B cell (primary cell): Measurements from ENCODE around the gene SEMA3A. TPM values are rescaled to one million over a fixed set of nuclear protein-coding genes. Genes with fewer than 3 reads are reported as not detected.

ENCODE experiments used
- ATAC-seq: fragments of 200-7000 bp; cut with Tn5 transposase; one replicate; pipeline ENCODE4 v1.10.0; 2021; ENCODE audit warnings: low read depth, mild to moderate bottlenecking, moderate number of reproducible peaks, moderate library complexity
- CTCF ChIA-PET: fragments of 350-600 bp; sonication (Branson Sonifier 250); formaldehyde crosslinking; loops from one replicate; lab custom pipeline; 2021; ENCODE audit warnings: antibody characterized with exemption, inconsistent platforms; lab: Charles Lee
- POLR2A ChIA-PET: fragments of 350-600 bp; sonication (Branson Sonifier 250); formaldehyde crosslinking; loops from one replicate; lab custom pipeline; 2021; ENCODE audit warnings: antibody characterized with exemption; lab: Charles Lee
- DNase-seq: peaks from one replicate; pipeline ENCODE4 v3.0.0; 2013
- H2AFZ ChIP-seq: 2 replicates; pipeline ENCODE4 v1.6.1; 2012; ENCODE audit warnings: mild to moderate bottlenecking, low read depth, low read length; ENCODE audit not compliant: insufficient read depth, poor library complexity, severe bottlenecking
- H3K27ac ChIP-seq, 2 donors: 1 replicate in 1 of 2; 2 replicates in 1 of 2; pipeline ENCODE4 v1.5.1; 2012 to 2013; ENCODE audit warnings: low read length in 2 of 2, mild to moderate bottlenecking in 2 of 2, moderate library complexity in 1 of 2
- H3K27me3 ChIP-seq, 4 experiments: fragments of 200-600 bp in 1 of 4; sonication (generic) in 1 of 4; replicated peaks in 1 of 4; 1 replicate in 2 of 4; 2 replicates in 2 of 4; pipeline versions ENCODE4 v1.6.1 to v1.7.0; 2013 to 2016; ENCODE audit warnings: low read length in 3 of 4, mild to moderate bottlenecking in 2 of 4, mixed read lengths in 1 of 4, moderate library complexity in 1 of 4; ENCODE audit not compliant: insufficient read depth in 4 of 4, control insufficient read depth in 3 of 4; ENCODE audit errors: control extremely low read depth in 1 of 4
- H3K36me3 ChIP-seq, 2 experiments: replicated peaks in 1 of 2; 1 replicate in 1 of 2; 2 replicates in 1 of 2; pipeline versions ENCODE4 v1.6.1 to v1.7.1; 2013; ENCODE audit warnings: low read length in 1 of 2; ENCODE audit not compliant: insufficient read depth in 2 of 2, control insufficient read depth in 1 of 2; ENCODE audit errors: control extremely low read depth in 1 of 2, extremely low read depth in 1 of 2
- H3K4me1 ChIP-seq, 2 donors: fragments of 200-600 bp in 1 of 2; sonication (generic) in 1 of 2; 1 replicate in 1 of 2; 2 replicates in 1 of 2; pipeline versions ENCODE4 v1.5.1 to v1.6.1; 2013 to 2017; ENCODE audit warnings: low read length in 2 of 2; ENCODE audit not compliant: control insufficient read depth in 2 of 2, insufficient read depth in 2 of 2
- H3K4me2 ChIP-seq: replicated peaks from 2 replicates; pipeline ENCODE3; 2012; ENCODE audit warnings: mild to moderate bottlenecking, low read depth, low read length; ENCODE audit not compliant: poor library complexity, severe bottlenecking
- H3K4me3 ChIP-seq, 5 experiments: fragments of 200-600 bp in 1 of 5; sonication (generic) in 1 of 5; 1 replicate in 3 of 5; 2 replicates in 2 of 5; pipeline versions ENCODE4 v1.5.1 to v1.7.0; 2011 to 2016; ENCODE audit warnings: low read length in 4 of 5, mild to moderate bottlenecking in 4 of 5, low read depth in 2 of 5, control low read depth in 1 of 5, moderate library complexity in 1 of 5; ENCODE audit not compliant: insufficient read depth in 1 of 5; ENCODE audit errors: control extremely low read depth in 1 of 5, extremely low read depth in 1 of 5
- H3K79me2 ChIP-seq: fragments of 200-600 bp; sonication (generic); one replicate; pipeline ENCODE4 v1.6.0; 2016; ENCODE audit warnings: low read length; ENCODE audit not compliant: control insufficient read depth, insufficient read depth
- H3K9ac ChIP-seq: fragments of 200-600 bp; sonication (generic); 2 replicates; pipeline ENCODE4 v1.6.1; 2017; ENCODE audit warnings: mild to moderate bottlenecking, low read length, moderate library complexity
- H3K9me3 ChIP-seq, 3 donors: one replicate each; pipeline versions ENCODE4 v1.6.1 to v1.7.1; 2013; ENCODE audit warnings: low read length in 2 of 3; ENCODE audit not compliant: control insufficient read depth in 2 of 3, insufficient read depth in 1 of 3; ENCODE audit errors: control extremely low read depth in 1 of 3
- H4K20me1 ChIP-seq: 2 replicates; pipeline ENCODE4 v1.6.0; 2012; ENCODE audit warnings: mild to moderate bottlenecking, low read length; ENCODE audit not compliant: insufficient read depth, control insufficient read depth, poor library complexity, severe bottlenecking
- H3K27ac Mint-ChIP-seq: one replicate; pipeline ENCODE4 v1.8.0; 2021; ENCODE audit warnings: mixed read lengths
- H3K27me3 Mint-ChIP-seq: one replicate; pipeline ENCODE4 v1.8.0; 2021; ENCODE audit warnings: mixed read lengths
- H3K4me1 Mint-ChIP-seq: one replicate; pipeline ENCODE4 v1.8.0; 2021; ENCODE audit warnings: mixed read lengths
- H3K4me3 Mint-ChIP-seq: one replicate; pipeline ENCODE4 v1.8.0; 2021; ENCODE audit warnings: mixed read lengths
- H3K9me3 Mint-ChIP-seq: one replicate; pipeline ENCODE4 v1.8.0; 2022; ENCODE audit warnings: mixed read lengths; ENCODE audit not compliant: insufficient read depth
- EZH2 ChIP-seq: IDR thresholded peaks from 2 replicates; pipeline ENCODE4 v1.6.1; 2012; ENCODE audit warnings: borderline replicate concordance, low read depth, mild to moderate bottlenecking, moderate library complexity, low read length; ENCODE audit not compliant: insufficient read depth, poor library complexity, severe bottlenecking
- WGBS: methylation state at CpG from one replicate; pipeline ENCODE4 v1.1.5; 2013; ENCODE audit warnings: missing lambda C conversion rate; ENCODE audit not compliant: insufficient coverage; 5-methylcytosine and 5-hydroxymethylcytosine counted together
- intact Hi-C: fragments of 100-400 bp; cut with micrococcal nuclease; formaldehyde crosslinking; loops from one replicate; pipeline ENCODE4 v1.10.0; 2022
- polyA plus RNA-seq: library from polyadenylated mRNA; depleted of rRNA; stranded (reverse); fragments of >200 nt; gene quantifications from 2 replicates; pipeline ENCODE4 v1.2.3, GENCODE V29; 2012
- total RNA-seq, 2 donors: library from RNA; stranded (reverse); fragments of 120-200 nt in 1 of 2; gene quantifications; 1 replicate in 1 of 2; 2 replicates in 1 of 2; pipeline versions ENCODE4 v1.2.3 to v1.2.4, GENCODE V29; 2013 to 2022
- TF ChIP-seq, protein P1 (sequence below): fragments of 200-600 bp; IDR thresholded peaks from one replicate; pipeline ENCODE4 v1.8.0; 2022; ENCODE audit warnings: antibody characterized with exemption, mild to moderate bottlenecking

SEMA3A gene
- total and polyA plus RNA-seq, 2 donors (not counting 1 experiment from before 2014, with no cell fraction given) = not detected

GRCh38 chr7:83908526-83908925 lies 286.1 kb downstream of the SEMA3A start:
- H3K4me3 Mint-ChIP-seq = no peak overlapping the region

More at GRCh38 chr7:83908526-83908925, 286.1 kb downstream of the SEMA3A start:
- Histone ChIP-seq H3K4me2 (no peak overlapping the region), H3K27me3 (no peaks in the 10 kb centered on the region), H3K27ac (no peak overlapping the region), H3K4me1 (no peaks in the 10 kb centered on the region), H3K79me2 (no peaks in the 10 kb centered on the region), H4K20me1 (no peaks in the 10 kb centered on the region), H2AFZ (no peak overlapping the region), H3K9ac (no peak overlapping the region), H3K9me3 (no peaks in the 10 kb centered on the region), H3K4me3 (no peak overlapping the region), H3K36me3 (no peaks in the 10 kb centered on the region)
- Mint-ChIP-seq H3K4me1 (no peaks in the 10 kb centered on the region), H3K9me3 (no peaks in the 10 kb centered on the region), H3K27me3 (no peaks in the 10 kb centered on the region), H3K27ac (no peak overlapping the region)
- ChIA-PET CTCF (interaction anchor here (0.6 kb wide), 1 partner anchor 23 kb away, joined by 3 read pairs; no protein-coding TSS in a partner anchor), POLR2A (no interaction called here)
- TF ChIP-seq, protein P1, sequence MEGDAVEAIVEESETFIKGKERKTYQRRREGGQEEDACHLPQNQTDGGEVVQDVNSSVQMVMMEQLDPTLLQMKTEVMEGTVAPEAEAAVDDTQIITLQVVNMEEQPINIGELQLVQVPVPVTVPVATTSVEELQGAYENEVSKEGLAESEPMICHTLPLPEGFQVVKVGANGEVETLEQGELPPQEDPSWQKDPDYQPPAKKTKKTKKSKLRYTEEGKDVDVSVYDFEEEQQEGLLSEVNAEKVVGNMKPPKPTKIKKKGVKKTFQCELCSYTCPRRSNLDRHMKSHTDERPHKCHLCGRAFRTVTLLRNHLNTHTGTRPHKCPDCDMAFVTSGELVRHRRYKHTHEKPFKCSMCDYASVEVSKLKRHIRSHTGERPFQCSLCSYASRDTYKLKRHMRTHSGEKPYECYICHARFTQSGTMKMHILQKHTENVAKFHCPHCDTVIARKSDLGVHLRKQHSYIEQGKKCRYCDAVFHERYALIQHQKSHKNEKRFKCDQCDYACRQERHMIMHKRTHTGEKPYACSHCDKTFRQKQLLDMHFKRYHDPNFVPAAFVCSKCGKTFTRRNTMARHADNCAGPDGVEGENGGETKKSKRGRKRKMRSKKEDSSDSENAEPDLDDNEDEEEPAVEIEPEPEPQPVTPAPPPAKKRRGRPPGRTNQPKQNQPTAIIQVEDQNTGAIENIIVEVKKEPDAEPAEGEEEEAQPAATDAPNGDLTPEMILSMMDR = no peak
- TF ChIP-seq EZH2 = no peak
- intact Hi-C loops = no loop called here
- WGBS = no CpG with 5 or more reads among the region's 2 CpGs
- ATAC-seq (no peak), DNase-seq (no peak)
